ENCODE results near the gene FGG. TPM values are rescaled to one million over a fixed set of nuclear protein-coding genes. Genes with fewer than 3 reads are reported as not detected.
"Not testable (repeated sequence)": the region's sequence is repeated elsewhere in the genome, so short reads cannot be mapped to it uniquely, and the experiment has no call there.

FGG gene
- total RNA-seq, 1 donor from 2014 or later = 9.8 TPM

GRCh38 chr4:154597798-154598774 lies 14.4 kb downstream of the FGG start:
- Mint-ChIP-seq H3K36me3 (no peaks in the 10 kb centered on the region), H3K27me3 (no peaks in the 10 kb centered on the region), H3K27ac (no peak overlapping the region), H3K4me1 (ENCODE audit: unreplicated experiment) (no peaks in the 10 kb centered on the region), H3K9me3 (no peaks in the 10 kb centered on the region), H3K4me3 (no peak overlapping the region)
- no peak for DNase-seq (ENCODE audit: extremely low spot score, unreplicated experiment)
- TF ChIP-seq, protein P1, sequence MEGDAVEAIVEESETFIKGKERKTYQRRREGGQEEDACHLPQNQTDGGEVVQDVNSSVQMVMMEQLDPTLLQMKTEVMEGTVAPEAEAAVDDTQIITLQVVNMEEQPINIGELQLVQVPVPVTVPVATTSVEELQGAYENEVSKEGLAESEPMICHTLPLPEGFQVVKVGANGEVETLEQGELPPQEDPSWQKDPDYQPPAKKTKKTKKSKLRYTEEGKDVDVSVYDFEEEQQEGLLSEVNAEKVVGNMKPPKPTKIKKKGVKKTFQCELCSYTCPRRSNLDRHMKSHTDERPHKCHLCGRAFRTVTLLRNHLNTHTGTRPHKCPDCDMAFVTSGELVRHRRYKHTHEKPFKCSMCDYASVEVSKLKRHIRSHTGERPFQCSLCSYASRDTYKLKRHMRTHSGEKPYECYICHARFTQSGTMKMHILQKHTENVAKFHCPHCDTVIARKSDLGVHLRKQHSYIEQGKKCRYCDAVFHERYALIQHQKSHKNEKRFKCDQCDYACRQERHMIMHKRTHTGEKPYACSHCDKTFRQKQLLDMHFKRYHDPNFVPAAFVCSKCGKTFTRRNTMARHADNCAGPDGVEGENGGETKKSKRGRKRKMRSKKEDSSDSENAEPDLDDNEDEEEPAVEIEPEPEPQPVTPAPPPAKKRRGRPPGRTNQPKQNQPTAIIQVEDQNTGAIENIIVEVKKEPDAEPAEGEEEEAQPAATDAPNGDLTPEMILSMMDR (conservative IDR thresholded peaks at IDR 0.05) = no peak

DNA sequence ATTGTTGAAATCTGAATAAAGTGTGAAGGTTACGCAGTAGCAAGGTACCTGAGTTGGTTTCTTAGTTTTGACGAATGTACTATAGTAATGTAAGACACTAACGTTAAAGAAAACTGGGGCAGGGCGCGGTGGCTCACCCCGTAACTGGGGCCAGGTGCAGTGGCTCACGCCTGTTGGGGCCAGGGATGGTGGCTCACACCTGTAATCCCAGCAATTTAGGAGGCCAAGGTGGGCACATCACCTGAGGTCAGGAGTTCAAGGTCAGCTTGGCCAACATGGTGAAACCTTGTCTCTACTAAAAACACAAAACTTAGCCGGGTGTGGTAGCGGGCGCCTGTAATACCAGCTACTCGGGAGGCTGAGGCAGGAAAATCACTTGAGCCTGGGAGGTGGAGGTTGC lies 15.2 kb downstream of the FGG start:
- DNase-seq (ENCODE audit: extremely low spot score, unreplicated experiment); H3K9me3 Mint-ChIP-seq; H3K4me3 Mint-ChIP-seq; H3K4me1 Mint-ChIP-seq (ENCODE audit: unreplicated experiment); H3K36me3 Mint-ChIP-seq; H3K27me3 Mint-ChIP-seq; H3K27ac Mint-ChIP-seq: not testable (repeated sequence)

- no peaks in the 10 kb centered on the region for H3K9me3 Mint-ChIP-seq
- no peaks in the 10 kb centered on the region for H3K4me1 Mint-ChIP-seq (ENCODE audit: unreplicated experiment)
- TF ChIP-seq, protein P1 (conservative IDR thresholded peaks at IDR 0.05) = no peak
- no peaks in the 10 kb centered on the region for H3K27me3 Mint-ChIP-seq
- no peak overlapping the region for H3K4me3 Mint-ChIP-seq
- H3K36me3 Mint-ChIP-seq = no peaks in the 10 kb centered on the region
- DNase-seq (ENCODE audit: extremely low spot score, unreplicated experiment) = no peak
- no peak overlapping the region for H3K27ac Mint-ChIP-seq
Measured at GRCh38 chr4:154595807-154596206, 16.6 kb downstream of the FGG start.

DNA sequence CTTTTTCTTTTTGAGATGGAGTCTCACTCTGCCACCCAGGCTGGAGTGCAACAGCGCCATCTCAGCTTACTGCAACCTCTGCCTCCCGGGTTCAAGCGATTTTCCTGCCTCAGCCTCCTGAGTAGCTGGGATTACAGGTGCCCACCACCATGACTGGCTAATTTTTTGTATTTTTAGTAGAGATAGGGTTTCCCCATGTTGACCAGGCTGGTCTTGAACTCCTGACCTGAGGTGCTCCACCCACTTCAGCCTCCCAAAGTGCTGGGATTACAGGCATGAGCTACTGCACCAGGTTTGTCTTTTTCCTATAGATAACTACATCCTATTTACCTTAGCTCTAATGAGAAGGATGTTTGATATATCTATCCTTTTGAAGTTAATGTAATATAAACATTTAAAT lies 18.1 kb downstream of the FGG start:
- not testable (repeated sequence) for H3K9me3 Mint-ChIP-seq; DNase-seq (ENCODE audit: extremely low spot score, unreplicated experiment); H3K36me3 Mint-ChIP-seq; H3K27me3 Mint-ChIP-seq; H3K4me3 Mint-ChIP-seq; H3K27ac Mint-ChIP-seq; H3K4me1 Mint-ChIP-seq (ENCODE audit: unreplicated experiment)

DNA sequence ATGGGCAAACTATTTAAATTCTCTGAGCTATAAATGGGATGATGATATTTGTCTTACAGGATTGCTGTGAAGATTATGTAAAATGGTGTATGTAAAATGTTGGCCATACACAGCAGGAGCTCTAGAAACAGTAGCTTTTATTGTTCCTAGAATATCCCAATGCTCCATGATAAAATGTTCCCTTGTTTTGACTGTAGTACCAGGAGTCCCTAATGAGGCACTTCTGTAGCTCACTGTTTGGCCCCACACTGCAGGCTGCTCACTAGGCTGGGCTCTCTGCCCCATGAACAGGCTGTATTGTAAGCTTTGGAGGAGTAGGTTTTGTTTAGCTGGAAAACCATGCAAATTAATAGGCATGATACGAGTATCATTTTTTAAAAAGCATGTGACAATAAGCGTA lies 18.6 kb downstream of the FGG start:
- no peaks in the 10 kb centered on the region for H3K36me3 Mint-ChIP-seq
- H3K4me3 Mint-ChIP-seq = no peak overlapping the region

DNA sequence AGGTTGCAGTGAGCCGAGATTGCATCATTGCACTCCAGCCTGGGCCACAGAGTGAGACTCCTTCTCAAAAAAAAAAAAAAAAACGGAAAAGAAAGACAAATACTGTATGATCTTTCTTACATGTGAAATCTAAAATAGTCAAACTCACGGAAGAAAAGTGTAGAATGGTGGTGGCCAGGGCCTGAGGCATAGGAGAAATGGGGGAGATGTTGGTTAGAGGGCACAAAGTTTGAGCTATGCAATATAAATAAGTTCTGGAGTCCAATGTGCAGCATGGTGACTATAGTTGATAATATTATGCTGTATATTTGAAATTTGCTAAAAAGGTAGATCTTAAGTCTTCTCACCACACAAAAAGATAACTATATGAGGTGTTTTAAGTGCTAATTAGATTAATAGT lies 20.6 kb downstream of the FGG start:
- no peak overlapping the region for H3K27ac Mint-ChIP-seq
- TF ChIP-seq, protein P1 (conservative IDR thresholded peaks at IDR 0.05) = no peak
- H3K9me3 Mint-ChIP-seq = no peaks in the 10 kb centered on the region
- H3K4me3 Mint-ChIP-seq = no peak overlapping the region
- H3K27me3 Mint-ChIP-seq = peaks cover 7% of the 10 kb centered on the region
- no peak for DNase-seq (ENCODE audit: extremely low spot score, unreplicated experiment)
- H3K4me1 Mint-ChIP-seq (ENCODE audit: unreplicated experiment) = peaks cover 4% of the 10 kb centered on the region
- H3K36me3 Mint-ChIP-seq = no peaks in the 10 kb centered on the region

More for the DNA sequence above, 18.6 kb downstream of the FGG start:
- Mint-ChIP-seq H3K9me3 (no peaks in the 10 kb centered on the region), H3K27me3 (peaks cover 4% of the 10 kb centered on the region), H3K4me1 (ENCODE audit: unreplicated experiment) (peaks cover 4% of the 10 kb centered on the region), H3K27ac (no peak overlapping the region)
- no peak for DNase-seq (ENCODE audit: extremely low spot score, unreplicated experiment)
- TF ChIP-seq, protein P1 (conservative IDR thresholded peaks at IDR 0.05) = no peak

Data from type B pancreatic cell (in vitro differentiated cells).